GM18520 (cell line): ENCODE results near the gene TTC4.
"Not testable (repeated sequence)": the region's sequence is repeated elsewhere in the genome, so short reads cannot be mapped to it uniquely, and the experiment has no call there.

Source experiments
- ATAC-seq: cut with Tn5 transposase; IDR thresholded peaks from one replicate; pipeline ENCODE4 v1.9.1; 2021; ENCODE audit not compliant: unreplicated experiment

The TTC4 gene

GRCh38 chr1:54745274-54745673, 29.6 kb downstream of the TTC4 start:
- ATAC-seq, result no peak

DNA sequence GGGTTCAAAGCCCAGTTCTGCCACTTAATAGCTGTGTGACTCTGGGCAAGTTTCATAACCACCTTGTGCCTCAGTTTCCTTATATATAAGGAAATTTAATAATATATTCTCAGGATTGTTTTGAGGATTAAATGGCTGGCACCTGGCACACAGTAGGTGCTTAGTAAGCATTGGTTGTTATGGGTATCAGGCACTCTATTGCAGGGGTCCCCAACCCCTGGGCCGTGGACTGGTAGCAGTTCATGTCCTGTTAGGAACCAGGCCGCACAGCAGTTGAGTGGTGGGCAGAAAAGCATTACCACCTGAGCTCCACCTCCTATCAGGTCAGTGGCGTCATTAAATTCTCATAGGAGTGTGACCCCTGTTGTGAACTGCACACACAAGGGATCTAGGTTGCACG, 30.2 kb downstream of the TTC4 start:
- no peak for ATAC-seq

- ATAC-seq, result no peak
Measured at GRCh38 chr1:54748094-54748835, 32.6 kb downstream of the TTC4 start.

DNA sequence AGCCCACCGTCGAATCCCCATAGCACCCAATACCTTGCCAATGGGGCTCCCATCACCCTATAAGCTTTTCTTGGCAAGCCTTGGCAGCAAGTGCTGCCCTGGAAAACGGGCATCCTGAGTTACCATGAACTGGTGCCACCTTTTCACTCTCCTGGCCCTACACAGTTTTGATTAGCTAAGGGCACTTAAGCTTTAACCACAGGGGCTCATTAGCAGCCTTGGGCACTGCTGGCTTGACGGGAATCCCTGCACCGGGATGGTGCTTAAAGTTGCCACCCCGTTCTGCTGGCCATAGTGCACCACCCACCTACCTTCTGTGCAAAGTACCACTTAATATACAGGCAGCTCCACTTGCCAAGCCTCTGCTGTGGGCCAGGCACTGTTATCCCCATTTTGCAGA, 34.9 kb downstream of the TTC4 start:
- no peak for ATAC-seq

- ATAC-seq, result no peak
Measured at GRCh38 chr1:54751426-54751825, 35.8 kb downstream of the TTC4 start.

- no peak for ATAC-seq
Measured at GRCh38 chr1:54754045-54754444, 38.4 kb downstream of the TTC4 start.

GRCh38 chr1:54754486-54755285, 39.0 kb downstream of the TTC4 start:
- no peak for ATAC-seq

DNA sequence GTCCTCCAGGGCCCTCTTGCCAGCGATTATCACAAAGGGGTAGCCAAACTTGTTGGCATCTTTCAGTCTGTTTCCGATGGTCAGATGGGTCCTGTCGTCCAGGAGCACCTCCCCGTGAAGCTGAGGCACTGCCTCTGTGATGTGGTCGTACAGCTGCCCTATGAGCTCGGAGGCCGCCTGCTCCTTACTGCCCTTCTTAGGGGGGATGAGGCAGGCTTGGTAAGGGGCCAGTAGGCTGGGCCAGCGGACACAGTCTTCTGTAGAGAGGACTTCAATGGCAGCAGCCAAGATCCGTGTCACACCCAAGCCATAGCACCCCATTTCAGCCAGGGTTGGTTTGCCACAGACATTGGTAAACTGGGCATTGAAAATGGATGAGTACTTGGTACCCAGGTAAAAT, 42.2 kb downstream of the TTC4 start:
- no peak for ATAC-seq

- ATAC-seq, result no peak
Measured at GRCh38 chr1:54758678-54759348, 43.2 kb downstream of the TTC4 start.

DNA sequence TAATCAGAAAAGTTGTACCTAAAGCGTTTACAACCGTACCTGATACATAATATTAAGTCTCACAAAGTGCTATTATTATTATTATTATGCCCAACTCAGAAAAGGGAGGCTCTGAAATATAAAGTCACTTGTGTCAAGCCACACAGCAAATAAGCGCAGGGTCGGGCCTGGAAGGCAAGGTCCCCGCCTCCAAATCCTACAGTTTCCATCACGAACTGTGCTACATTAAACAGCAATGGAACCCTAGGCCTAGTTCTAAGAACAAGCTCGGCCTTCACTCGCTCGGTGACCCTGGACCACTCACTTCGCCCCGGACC, 48.1 kb downstream of the TTC4 start:
- ATAC-seq, result no peak

DNA sequence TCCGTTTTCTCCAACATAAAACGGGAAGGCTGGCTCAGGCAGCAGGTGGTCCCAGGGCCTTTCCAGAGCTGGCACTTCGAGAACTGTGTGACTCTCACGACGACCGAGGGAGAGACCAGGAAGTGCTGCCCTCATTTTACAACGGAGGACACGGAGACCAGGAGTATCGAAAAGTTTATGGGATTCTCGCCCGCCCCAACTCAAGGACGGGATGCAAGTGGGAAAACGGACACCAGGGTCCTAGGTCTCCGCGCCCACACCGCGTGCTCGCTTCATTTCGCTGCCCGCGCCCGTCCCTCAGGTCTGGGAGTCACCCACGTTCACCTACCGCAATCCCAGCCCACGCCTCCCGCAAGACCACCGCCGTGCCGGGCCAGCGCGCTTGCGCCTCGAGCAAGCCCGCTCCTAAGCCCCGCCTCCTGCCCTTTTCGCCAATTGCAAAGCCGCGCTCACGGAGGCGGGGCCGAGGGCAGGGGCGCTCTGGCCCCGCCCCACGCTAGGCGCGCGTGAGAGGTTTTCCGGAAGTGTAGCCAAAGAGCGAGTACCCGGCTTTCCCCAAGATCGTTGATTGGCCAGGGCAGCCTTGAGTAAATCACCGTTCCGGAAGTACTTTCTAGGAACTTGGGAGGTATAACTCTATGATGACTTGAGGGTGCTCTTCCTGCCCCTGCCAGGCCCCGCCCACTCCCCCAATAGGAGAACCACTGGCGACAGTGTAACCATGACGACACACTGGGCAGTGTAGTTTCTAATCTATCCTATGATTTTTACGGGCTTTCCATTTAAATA, 48.7 kb downstream of the TTC4 start, which contains the start of gene PARS2:
PARS2 (minus strand) TSS at position 391 of the 789 bp plus-strand sequence. CDS start 5,362 bp downstream, outside the sequence.
- ATAC-seq, result peak; percentile 95

DNA sequence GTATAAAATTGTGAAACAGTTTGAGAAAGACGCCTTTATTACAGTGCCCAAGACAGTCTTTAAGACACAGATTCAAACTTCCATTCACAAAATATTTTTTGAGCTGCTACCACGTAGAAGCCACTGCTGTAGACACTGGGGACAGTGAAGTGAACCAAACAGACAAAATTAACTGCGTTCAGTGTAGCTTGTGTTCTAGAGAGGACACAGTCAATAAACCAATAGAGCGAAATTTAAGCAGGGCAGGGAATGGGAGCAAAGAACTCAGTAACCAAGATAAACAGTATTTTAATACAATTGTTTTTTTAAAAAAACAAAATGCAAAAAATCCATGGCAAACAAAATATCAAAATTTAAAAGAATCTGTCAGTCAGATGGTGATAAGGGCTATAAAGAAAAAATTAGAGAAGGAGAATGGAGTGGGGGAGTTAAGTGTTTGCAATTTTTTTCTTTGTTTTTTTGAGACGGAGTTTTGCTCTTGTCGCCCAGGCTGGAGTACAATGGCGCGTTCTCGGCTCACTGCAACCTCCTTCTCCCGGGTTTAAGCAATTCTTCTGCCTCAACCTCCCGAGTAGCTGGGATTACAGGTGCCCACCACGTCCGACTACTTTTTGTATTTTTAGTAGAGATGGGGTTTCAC, 49.4 kb downstream of the TTC4 start:
- peak; percentile 3 for ATAC-seq

DNA sequence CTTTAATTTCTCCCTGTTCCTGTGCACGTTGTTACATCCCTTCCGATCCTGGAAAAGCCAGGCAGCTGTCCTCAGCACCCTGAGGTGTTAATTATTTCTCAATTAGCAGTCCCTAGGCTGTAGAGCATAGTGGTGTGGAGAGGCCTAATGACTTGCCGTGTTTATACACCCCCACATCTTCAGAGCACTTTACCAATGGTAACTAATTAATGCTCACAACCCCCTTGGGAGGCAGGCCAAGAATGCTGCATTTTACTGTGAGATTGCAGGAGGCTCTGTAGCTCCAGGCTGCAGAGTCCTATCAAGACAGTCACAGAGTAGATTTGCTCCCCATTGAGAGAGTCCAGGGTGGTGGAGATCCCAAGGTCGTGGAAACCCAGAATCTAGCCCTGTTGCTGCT, 51.1 kb downstream of the TTC4 start:
- ATAC-seq, result no peak

- ATAC-seq, result no peak
Measured at GRCh38 chr1:54767526-54767925, 51.9 kb downstream of the TTC4 start.

GRCh38 chr1:54768093-54768492, 52.4 kb downstream of the TTC4 start:
- no peak for ATAC-seq

GRCh38 chr1:54772951-54773350, 57.3 kb downstream of the TTC4 start:
- no peak for ATAC-seq

- no peak for ATAC-seq
Measured at GRCh38 chr1:54774820-54775498, 59.3 kb downstream of the TTC4 start.

GRCh38 chr1:54775828-54776721, 60.4 kb downstream of the TTC4 start:
- not testable (repeated sequence) for ATAC-seq

DNA sequence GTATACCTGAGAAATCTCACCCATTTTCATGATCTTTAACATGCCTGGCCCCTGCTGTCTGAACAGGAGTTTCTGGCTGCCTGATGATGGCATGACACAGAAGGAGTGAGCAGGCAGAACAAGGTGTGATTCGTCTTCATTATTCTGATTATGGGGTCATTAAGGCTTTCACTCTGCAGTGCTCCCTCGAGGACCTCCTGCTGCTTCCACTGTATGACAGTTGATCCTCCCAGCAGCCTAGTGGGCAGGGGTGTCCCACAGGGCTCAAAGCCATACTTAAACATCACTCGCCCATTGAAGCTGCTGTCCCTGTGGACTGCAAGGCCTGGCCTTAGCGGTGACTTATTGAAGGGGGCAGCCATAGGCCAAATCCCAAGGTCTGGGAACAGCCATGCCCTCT, 61.4 kb downstream of the TTC4 start:
- no peak for ATAC-seq
